ENCODE measurements around the gene CAPN8.

Gene CAPN8

DNA sequence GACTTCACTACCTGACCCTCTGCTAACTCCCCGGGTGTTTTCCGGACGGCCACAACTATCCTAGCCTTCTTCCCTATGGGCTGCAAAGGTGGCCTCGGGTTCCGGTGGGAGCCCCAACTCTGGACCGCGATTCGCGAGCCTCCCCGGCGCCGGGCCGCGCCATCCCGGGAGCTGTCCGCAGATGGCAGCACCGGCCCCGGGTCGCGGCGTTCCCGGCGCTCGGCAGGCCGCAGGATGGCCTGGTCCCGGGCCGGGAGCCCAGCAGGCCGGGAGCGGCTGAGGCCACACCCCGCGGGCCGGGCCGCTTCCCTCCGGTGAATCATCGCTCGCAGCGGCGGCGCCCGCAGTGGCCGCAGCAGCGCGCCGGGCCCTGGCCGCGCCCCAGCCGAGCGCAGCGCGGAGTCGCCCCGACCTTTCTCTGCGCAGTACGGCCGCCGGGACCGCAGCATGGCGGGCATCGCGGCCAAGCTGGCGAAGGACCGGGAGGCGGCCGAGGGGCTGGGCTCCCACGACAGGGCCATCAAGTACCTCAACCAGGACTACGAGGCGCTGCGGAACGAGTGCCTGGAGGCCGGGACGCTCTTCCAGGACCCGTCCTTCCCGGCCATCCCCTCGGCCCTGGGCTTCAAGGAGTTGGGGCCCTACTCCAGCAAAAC, 46.8 kb upstream of the CAPN8 start, which contains the start of gene CAPN2:
TSS of gene CAPN2 (plus strand) at position 346 of the 656 bp plus-strand sequence. CDS start at position 448, 102 bp downstream.
- in situ Hi-C loops (cut with MboI; ENCODE audit: low pct_unique_long_range_greater_than_20kb, low sequenced_read_pairs, unreplicated experiment) = no loop called here

DNA sequence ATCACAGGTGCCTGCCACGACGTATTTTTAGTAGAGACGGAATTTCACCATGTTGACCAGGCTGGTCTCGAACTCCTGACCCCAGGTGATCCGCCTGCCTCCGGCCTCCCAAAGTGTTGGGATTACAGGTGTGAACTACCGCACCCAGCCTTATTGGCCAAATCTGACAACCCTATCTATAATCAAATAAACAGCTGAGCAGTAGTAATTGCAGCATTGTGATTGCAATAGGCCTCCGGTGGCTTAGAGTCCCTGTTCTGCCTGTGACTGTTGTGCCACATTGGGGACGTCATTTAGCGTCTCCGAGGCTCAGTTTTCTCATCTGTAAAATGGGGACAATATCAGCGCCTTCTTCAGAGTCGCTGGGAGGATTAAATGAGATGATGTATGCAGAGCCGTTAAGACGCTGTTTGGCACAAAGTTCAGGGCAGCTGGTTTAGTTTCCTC, 46.3 kb upstream of the CAPN8 start:
- TF ChIP-seq, protein P1, sequence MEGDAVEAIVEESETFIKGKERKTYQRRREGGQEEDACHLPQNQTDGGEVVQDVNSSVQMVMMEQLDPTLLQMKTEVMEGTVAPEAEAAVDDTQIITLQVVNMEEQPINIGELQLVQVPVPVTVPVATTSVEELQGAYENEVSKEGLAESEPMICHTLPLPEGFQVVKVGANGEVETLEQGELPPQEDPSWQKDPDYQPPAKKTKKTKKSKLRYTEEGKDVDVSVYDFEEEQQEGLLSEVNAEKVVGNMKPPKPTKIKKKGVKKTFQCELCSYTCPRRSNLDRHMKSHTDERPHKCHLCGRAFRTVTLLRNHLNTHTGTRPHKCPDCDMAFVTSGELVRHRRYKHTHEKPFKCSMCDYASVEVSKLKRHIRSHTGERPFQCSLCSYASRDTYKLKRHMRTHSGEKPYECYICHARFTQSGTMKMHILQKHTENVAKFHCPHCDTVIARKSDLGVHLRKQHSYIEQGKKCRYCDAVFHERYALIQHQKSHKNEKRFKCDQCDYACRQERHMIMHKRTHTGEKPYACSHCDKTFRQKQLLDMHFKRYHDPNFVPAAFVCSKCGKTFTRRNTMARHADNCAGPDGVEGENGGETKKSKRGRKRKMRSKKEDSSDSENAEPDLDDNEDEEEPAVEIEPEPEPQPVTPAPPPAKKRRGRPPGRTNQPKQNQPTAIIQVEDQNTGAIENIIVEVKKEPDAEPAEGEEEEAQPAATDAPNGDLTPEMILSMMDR (IDR thresholded peaks at IDR 0.05; ENCODE audit: extremely low read depth, insufficient read depth, missing control alignments) = no peak
- DNase-seq (ENCODE audit: low spot score) = no peak
- in situ Hi-C loops (cut with MboI; ENCODE audit: low pct_unique_long_range_greater_than_20kb, low sequenced_read_pairs, unreplicated experiment) = no loop called here

More for the DNA sequence above, 46.8 kb upstream of the CAPN8 start, which contains the start of gene CAPN2:
- DNase-seq (ENCODE audit: low spot score) = peak; percentile 81
- TF ChIP-seq, protein P1 (IDR thresholded peaks at IDR 0.05; ENCODE audit: extremely low read depth, insufficient read depth, missing control alignments) = peak; percentile 64

DNA sequence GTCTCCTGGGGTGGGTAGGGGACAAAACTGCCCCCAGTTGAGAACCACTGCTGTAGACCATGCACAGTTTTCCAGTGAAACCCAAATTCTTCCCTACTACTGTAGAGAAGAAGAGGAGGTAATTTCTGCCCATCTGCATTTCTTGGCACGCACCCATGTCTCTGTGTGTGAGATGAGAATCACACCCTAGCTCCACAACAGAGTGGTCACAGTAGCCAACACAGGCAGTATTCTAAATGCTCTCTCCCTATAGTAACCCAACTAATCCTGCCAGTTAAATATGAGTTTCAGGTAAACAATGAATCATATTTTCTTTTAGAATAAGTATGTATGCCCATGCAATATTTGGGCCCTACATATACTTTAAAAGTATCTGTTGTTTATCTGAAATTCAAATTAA, 45.7 kb upstream of the CAPN8 start:
- in situ Hi-C loops (cut with MboI; ENCODE audit: low pct_unique_long_range_greater_than_20kb, low sequenced_read_pairs, unreplicated experiment) = no loop called here
- TF ChIP-seq, protein P1 (IDR thresholded peaks at IDR 0.05; ENCODE audit: extremely low read depth, insufficient read depth, missing control alignments) = no peak
- DNase-seq (ENCODE audit: low spot score) = no peak

DNA sequence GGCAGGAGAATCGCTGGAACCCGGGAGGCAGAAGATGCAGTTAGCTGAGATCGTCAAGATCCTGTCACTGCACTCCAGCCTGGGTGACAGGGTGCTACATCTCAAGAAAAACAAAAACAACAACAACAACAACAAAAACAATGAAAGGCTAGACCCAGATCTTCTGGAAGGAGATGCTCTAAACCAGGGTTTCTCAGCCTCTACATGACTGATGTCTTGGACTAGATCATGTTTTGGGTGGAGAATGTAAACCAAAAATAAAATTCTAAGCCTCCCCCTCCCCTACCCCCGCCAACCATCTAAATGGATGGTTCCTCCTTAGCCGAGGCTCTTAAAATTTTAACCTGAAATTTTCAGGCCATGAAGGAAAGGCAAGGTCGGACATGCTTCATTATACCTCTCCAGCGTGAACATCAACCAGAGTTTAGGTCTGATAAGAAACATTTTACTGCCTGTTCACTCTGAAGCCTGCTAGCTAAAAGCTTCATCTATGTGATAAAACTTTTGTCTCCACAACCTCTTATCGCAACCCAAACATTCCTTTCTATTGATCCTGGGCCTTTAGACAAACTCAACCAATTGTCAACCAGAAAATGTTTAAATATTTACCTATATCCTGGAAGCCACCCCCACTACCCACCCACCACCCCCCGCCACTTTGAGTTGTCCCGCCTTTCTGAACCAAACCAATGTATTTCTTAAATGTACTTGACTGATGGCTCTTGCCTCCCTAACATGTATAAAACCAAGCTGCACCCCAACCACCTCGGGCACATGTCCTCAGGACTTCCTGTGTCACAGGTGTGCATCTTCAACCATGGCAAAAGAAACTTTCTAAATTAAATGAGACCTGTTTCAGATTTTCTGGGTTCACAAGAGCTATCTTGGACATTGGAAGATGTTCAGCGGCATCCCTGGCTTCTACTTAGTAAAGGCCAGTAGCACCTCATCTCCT, 45.0 kb upstream of the CAPN8 start:
- TF ChIP-seq, protein P1 (IDR thresholded peaks at IDR 0.05; ENCODE audit: extremely low read depth, insufficient read depth, missing control alignments) = no peak
- in situ Hi-C loops (cut with MboI; ENCODE audit: low pct_unique_long_range_greater_than_20kb, low sequenced_read_pairs, unreplicated experiment) = no loop called here
- DNase-seq (ENCODE audit: low spot score) = no peak

DNA sequence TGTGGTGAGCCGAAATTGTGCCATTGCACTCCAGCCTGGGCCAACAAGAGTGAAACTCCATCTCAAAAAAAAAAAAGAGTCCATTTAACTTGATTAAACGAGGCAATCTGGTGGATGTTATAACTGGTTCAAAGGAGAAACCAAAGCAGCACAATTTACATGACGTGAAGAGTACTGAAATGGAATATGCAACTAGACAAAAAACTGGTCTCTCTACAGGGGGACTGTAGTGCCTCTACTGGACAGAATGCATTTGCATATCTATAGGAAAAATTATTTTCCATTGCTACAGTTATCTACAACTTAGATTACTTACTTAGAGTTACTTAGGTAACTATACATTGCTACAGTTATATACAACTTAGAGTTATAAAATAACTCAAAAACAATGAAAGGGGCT, 44.1 kb upstream of the CAPN8 start:
- in situ Hi-C loops (cut with MboI; ENCODE audit: low pct_unique_long_range_greater_than_20kb, low sequenced_read_pairs, unreplicated experiment) = no loop called here
- TF ChIP-seq, protein P1 (IDR thresholded peaks at IDR 0.05; ENCODE audit: extremely low read depth, insufficient read depth, missing control alignments) = no peak
- DNase-seq (ENCODE audit: low spot score) = no peak

DNA sequence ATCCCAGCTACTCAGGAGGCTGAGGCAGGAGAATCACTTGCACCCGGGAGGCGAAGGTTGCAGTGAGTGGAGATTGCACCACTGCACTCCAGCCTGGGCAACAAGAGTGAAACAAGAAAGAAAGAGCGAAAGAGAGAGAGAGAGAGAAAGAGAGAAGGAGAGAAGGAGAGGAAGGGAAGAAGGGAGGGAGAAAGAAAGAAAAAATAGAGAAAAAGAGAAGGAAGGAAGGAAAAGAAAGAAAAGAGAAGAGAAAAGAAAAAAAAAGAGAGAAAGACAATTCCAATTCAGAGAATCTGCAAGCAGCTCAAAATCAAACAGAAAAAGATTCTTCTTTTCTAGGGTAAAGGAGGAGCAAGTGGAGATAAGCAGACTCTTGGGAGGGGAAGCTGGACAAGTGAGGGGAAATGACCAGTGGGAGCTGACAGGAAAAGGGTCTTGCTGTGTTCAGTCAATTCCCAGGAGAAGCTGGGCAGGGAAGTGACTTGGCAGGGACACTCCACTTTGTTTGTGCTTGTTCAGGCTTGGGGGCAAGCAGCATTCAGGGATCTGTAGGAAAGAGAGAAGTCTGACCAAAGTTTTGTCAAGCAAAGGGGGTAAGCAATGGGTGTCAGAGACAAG, 43.3 kb upstream of the CAPN8 start:
- TF ChIP-seq, protein P1 (IDR thresholded peaks at IDR 0.05; ENCODE audit: extremely low read depth, insufficient read depth, missing control alignments) = no peak
- in situ Hi-C loops (cut with MboI; ENCODE audit: low pct_unique_long_range_greater_than_20kb, low sequenced_read_pairs, unreplicated experiment) = no loop called here
- no peak for DNase-seq (ENCODE audit: low spot score)
